DOHH2 (cell line): ENCODE data around the gene AHNAK.

Source experiments
- H3F3A ChIP-seq: fragments of 200-600 bp; sonication (generic), shearing (Covaris generic); 2 replicates; pipeline ENCODE4 v1.6.0; 2016; ENCODE audit warnings: antibody characterized with exemption, mild to moderate bottlenecking; ENCODE audit not compliant: control insufficient read depth, insufficient read depth
- H3K27ac ChIP-seq: fragments of 200-600 bp; sonication (generic); 2 replicates; pipeline ENCODE4 v1.5.1; 2014; ENCODE audit warnings: low read depth, mild to moderate bottlenecking, low read length, moderate library complexity
- H3K27me3 ChIP-seq: fragments of 200-600 bp; sonication (generic); 2 replicates; pipeline ENCODE4 v1.6.1; 2014; ENCODE audit warnings: mild to moderate bottlenecking, low read length, mixed read lengths; ENCODE audit not compliant: control insufficient read depth
- H3K36me3 ChIP-seq: fragments of 200-600 bp; sonication (generic); 2 replicates; pipeline ENCODE4 v1.6.1; 2014; ENCODE audit warnings: mild to moderate bottlenecking, low read length, moderate library complexity, mixed read lengths; ENCODE audit not compliant: control insufficient read depth
- H3K4me1 ChIP-seq: fragments of 200-600 bp; sonication (generic); 2 replicates; pipeline ENCODE4 v1.6.1; 2014; ENCODE audit warnings: mild to moderate bottlenecking, low read length, mixed read lengths; ENCODE audit not compliant: control insufficient read depth
- H3K4me2 ChIP-seq: fragments of 200-600 bp; sonication (generic); 2 replicates; pipeline ENCODE4 v1.6.0; 2014; ENCODE audit warnings: mild to moderate bottlenecking, low read length, moderate library complexity
- H3K4me3 ChIP-seq: fragments of 200-600 bp; sonication (generic); 2 replicates; pipeline ENCODE4 v1.5.1; 2014; ENCODE audit warnings: mild to moderate bottlenecking, low read length, mixed read lengths
- H3K79me2 ChIP-seq: fragments of 200-600 bp; sonication (generic); 2 replicates; pipeline ENCODE4 v1.6.1; 2014; ENCODE audit warnings: mild to moderate bottlenecking, low read length, mixed read lengths; ENCODE audit not compliant: control insufficient read depth
- H3K9me2 ChIP-seq: fragments of 200-600 bp; sonication (generic); replicated peaks from 2 replicates; pipeline ENCODE4 v1.6.1; 2014; ENCODE audit warnings: mild to moderate bottlenecking, low read length, mixed read lengths; ENCODE audit not compliant: control insufficient read depth
- H3K9me3 ChIP-seq: fragments of 200-600 bp; sonication (generic); 2 replicates; pipeline ENCODE4 v1.6.1; 2014; ENCODE audit warnings: antibody characterized with exemption, low read length, mixed read lengths; ENCODE audit not compliant: control insufficient read depth, insufficient read depth
- H4K20me1 ChIP-seq: fragments of 200-600 bp; sonication (generic); 2 replicates; pipeline ENCODE4 v1.6.0; 2014; ENCODE audit warnings: low read depth, mild to moderate bottlenecking, antibody characterized with exemption, low read length, moderate library complexity; ENCODE audit not compliant: control insufficient read depth, insufficient read depth
- EZH2phosphoT487 ChIP-seq: fragments of 200-600 bp; sonication (generic); IDR thresholded peaks from 2 replicates; pipeline ENCODE4 v1.6.1; 2017; ENCODE audit warnings: borderline replicate concordance, mild to moderate bottlenecking, antibody characterized with exemption, low read length, moderate library complexity, mixed read lengths
- TF ChIP-seq, protein P1 (sequence below): fragments of 200-600 bp; sonication (generic); IDR thresholded peaks from one replicate; pipeline ENCODE4 v1.5.1; 2014; ENCODE audit warnings: antibody characterized with exemption, mild to moderate bottlenecking, low read depth, low read length; ENCODE audit not compliant: poor library complexity, severe bottlenecking

Gene AHNAK

GRCh38 chr11:62428871-62429560 lies 117.6 kb downstream of the AHNAK start:
- H3K9me2 ChIP-seq, result no peaks in the 10 kb centered on the region
- H3K4me3 ChIP-seq, result no peak overlapping the region
- no peak overlapping the region for H3K27ac ChIP-seq
- TF ChIP-seq EZH2phosphoT487, result no peak
- TF ChIP-seq, protein P1, sequence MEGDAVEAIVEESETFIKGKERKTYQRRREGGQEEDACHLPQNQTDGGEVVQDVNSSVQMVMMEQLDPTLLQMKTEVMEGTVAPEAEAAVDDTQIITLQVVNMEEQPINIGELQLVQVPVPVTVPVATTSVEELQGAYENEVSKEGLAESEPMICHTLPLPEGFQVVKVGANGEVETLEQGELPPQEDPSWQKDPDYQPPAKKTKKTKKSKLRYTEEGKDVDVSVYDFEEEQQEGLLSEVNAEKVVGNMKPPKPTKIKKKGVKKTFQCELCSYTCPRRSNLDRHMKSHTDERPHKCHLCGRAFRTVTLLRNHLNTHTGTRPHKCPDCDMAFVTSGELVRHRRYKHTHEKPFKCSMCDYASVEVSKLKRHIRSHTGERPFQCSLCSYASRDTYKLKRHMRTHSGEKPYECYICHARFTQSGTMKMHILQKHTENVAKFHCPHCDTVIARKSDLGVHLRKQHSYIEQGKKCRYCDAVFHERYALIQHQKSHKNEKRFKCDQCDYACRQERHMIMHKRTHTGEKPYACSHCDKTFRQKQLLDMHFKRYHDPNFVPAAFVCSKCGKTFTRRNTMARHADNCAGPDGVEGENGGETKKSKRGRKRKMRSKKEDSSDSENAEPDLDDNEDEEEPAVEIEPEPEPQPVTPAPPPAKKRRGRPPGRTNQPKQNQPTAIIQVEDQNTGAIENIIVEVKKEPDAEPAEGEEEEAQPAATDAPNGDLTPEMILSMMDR, result no peak
- no peaks in the 10 kb centered on the region for H4K20me1 ChIP-seq
- H3K9me3 ChIP-seq, result no peaks in the 10 kb centered on the region
- H3K4me1 ChIP-seq, result no peaks in the 10 kb centered on the region
- H3K36me3 ChIP-seq, result no peaks in the 10 kb centered on the region
- H3K27me3 ChIP-seq, result peaks cover 13% of the 10 kb centered on the region
- no peaks in the 10 kb centered on the region for H3F3A ChIP-seq
- H3K4me2 ChIP-seq, result no peak overlapping the region
- H3K79me2 ChIP-seq, result no peaks in the 10 kb centered on the region

DNA sequence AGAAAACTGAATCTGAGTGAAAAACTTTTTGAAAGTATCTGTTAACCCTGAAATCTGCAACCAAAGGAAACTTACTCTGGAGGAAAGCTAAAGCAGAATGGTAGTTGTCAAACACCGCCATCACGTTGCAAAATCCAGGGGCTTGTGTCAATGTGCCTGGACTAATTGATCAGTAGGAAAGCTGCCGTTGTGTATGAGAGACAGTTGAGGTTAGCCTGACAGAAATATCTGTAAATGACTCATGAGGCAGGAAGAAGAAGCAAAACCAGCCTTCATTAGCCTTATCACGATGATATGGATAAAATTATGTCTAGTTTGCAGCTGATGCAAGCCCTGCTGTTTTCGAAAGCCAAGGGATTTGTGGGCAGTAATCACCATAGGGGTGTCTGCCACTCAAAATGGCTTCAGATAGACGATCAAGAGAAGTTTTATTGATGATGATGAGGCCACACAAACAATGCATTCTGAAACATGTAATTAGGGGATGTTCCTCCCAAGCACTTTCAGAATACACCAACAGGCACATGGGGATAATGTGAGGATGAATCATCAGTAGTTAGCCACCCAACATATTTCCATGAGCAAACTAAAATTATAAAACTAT lies 118.9 kb downstream of the AHNAK start:
- Histone ChIP-seq H3F3A (no peaks in the 10 kb centered on the region), H3K36me3 (no peaks in the 10 kb centered on the region), H3K9me3 (no peaks in the 10 kb centered on the region), H3K27me3 (peaks cover 17% of the 10 kb centered on the region), H3K79me2 (no peaks in the 10 kb centered on the region), H4K20me1 (no peaks in the 10 kb centered on the region), H3K4me2 (no peak overlapping the region), H3K4me3 (no peak overlapping the region), H3K4me1 (no peaks in the 10 kb centered on the region), H3K9me2 (no peaks in the 10 kb centered on the region), H3K27ac (no peak overlapping the region)
- TF ChIP-seq, protein P1, result no peak
- TF ChIP-seq EZH2phosphoT487, result no peak

DNA sequence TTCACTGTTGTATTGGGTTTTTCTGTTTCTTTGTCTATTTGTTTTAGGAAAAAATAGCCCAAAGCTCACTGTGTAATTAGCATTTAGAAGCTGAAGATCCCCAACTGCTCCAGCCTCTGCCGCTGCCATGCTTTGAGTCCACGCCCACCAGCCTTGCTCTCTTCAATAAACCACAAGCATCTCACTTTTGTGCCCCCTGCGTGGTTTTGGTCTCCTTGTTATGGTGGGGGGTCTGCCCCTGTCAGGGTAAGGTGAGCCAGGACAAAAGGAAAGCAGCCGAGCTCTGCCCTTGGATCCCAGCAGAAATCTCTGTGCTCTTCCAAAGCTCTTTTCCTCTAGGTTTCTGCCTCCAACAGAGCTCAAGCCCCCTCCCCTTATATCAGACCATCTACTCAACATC lies 123.6 kb downstream of the AHNAK start:
- TF ChIP-seq, protein P1, result no peak
- no peak for TF ChIP-seq EZH2phosphoT487
- no peaks in the 10 kb centered on the region for H3K79me2 ChIP-seq
- H3K4me2 ChIP-seq, result no peak overlapping the region
- no peak overlapping the region for H3K27ac ChIP-seq
- H3K36me3 ChIP-seq, result no peaks in the 10 kb centered on the region
- H3K4me3 ChIP-seq, result no peak overlapping the region
- H4K20me1 ChIP-seq, result no peaks in the 10 kb centered on the region
- no peaks in the 10 kb centered on the region for H3K9me2 ChIP-seq
- no peaks in the 10 kb centered on the region for H3K9me3 ChIP-seq
- no peaks in the 10 kb centered on the region for H3K4me1 ChIP-seq
- H3K27me3 ChIP-seq, result peaks cover 21% of the 10 kb centered on the region
- no peaks in the 10 kb centered on the region for H3F3A ChIP-seq
